Adrenal gland (tissue), 12 donors: Measurements from ENCODE around the gene SSH2. TPM values are rescaled to one million over a fixed set of nuclear protein-coding genes. Genes with fewer than 3 reads are reported as not detected.

ENCODE experiments used
- DNase-seq, 7 donors: peaks; one replicate each; pipeline ENCODE4 v3.0.0-alpha.2; 2019 to 2020
- H3K27ac ChIP-seq, 5 donors: fragments of 200-600 bp; sonication (generic) in 4 of 5; 1 replicate in 3 of 5; 2 replicates in 2 of 5; pipeline versions ENCODE4 v1.5.1 to v1.8.0; 2016 to 2020; ENCODE audit warnings: mild to moderate bottlenecking in 1 of 5
- H3K27me3 ChIP-seq: fragments of 200-600 bp; 2 replicates; pipeline ENCODE4 v1.8.0; 2021
- H3K36me3 ChIP-seq, 2 donors: fragments of 200-600 bp; replicated peaks in 1 of 2; 1 replicate in 1 of 2; 2 replicates in 1 of 2; pipeline versions ENCODE4 v1.5.1 to v1.8.0; 2018 to 2022
- H3K4me1 ChIP-seq, 2 donors: fragments of 200-600 bp; replicated peaks in 1 of 2; 1 replicate in 1 of 2; 2 replicates in 1 of 2; pipeline versions ENCODE4 v1.5.1 to v1.8.0; 2018 to 2021
- H3K4me3 ChIP-seq, 4 donors: fragments of 200-600 bp; sonication (generic) in 3 of 4; one replicate each; pipeline ENCODE4 v1.5.1; 2016 to 2018
- H3K9me3 ChIP-seq, 3 donors: fragments of 200-600 bp; sonication (generic) in 1 of 3; replicated peaks in 1 of 3; 1 replicate in 2 of 3; 2 replicates in 1 of 3; pipeline versions ENCODE4 v1.5.1 to v1.8.0; 2016 to 2021
- POLR2A ChIP-seq, 2 donors: fragments of 450-650 bp; IDR thresholded peaks; one replicate each; pipeline ENCODE4 v1.6.1; 2017; ENCODE audit warnings: antibody characterized with exemption in 2 of 2, mild to moderate bottlenecking in 2 of 2, moderate library complexity in 1 of 2
- WGBS, 4 donors: extraction: QIAGEN DNeasy Blood & Tissue Kit in 2 of 4; methylation state at CpG; one replicate each; pipeline versions ENCODE4 v1.1.5 to v1.1.7; 2013 to 2017; 5-methylcytosine and 5-hydroxymethylcytosine counted together
- intact Hi-C, 2 donors: fragments of 100-400 bp; cut with DNase I; formaldehyde crosslinking; loops; one replicate each; pipeline versions ENCODE4 v1.14.1 to v1.15.0; 2022 to 2023
- polyA plus RNA-seq, 3 donors: library from polyadenylated mRNA; stranded (reverse); fragments of 200-250 nt in 2 of 3; fragments of 350-450 nt in 1 of 3; fragmentation: Illumina TruSeq in 1 of 3; extraction: RNeasy Lipid Tissue Mini Kit (QIAGEN cat#74804) in 1 of 3; gene quantifications; one replicate each; pipeline ENCODE4 v1.2.3, GENCODE V29; 2013 to 2014
- total RNA-seq, 9 donors: library from RNA; depleted of rRNA in 4 of 9; stranded (reverse); fragments of >200 nt in 4 of 9; fragments of 120-200 nt in 1 of 9; fragmentation: NEBNext Ultra II Directional in 1 of 9; extraction: Animal tissue kit (Norgen Biotek cat#: 25700) in 1 of 9; gene quantifications; one replicate each; pipeline versions ENCODE4 v1.1.0 to v1.2.4, GENCODE V29; 2013 to 2023
- TF ChIP-seq, protein P1 (sequence below), 6 experiments: fragments of 450-650 bp in 4 of 6; fragments of 200-600 bp in 2 of 6; sonication (generic) in 1 of 6; IDR thresholded peaks; 1 replicate in 5 of 6; 2 replicates in 1 of 6; pipeline versions ENCODE4 v1.5.1 to v1.8.0; 2016 to 2021; ENCODE audit warnings: antibody characterized with exemption in 6 of 6, mild to moderate bottlenecking in 2 of 6, moderate library complexity in 1 of 6
- donor health status: healthy with polysubstance abuse.
- donor health status: Bipolar disorder and iron deficiency.
- donor health status: DM: yes; HTN: yes; CAD: no.
- donor health status: DM: no; HTN: no; CAD: no.
- donor health status: DM: no; HTN: no; CAD: no.
- donor health status: DM: yes; HTN: yes; CAD: no.

The SSH2 gene
- total and polyA plus RNA-seq, 12 donors, result 7.6 to 35.8 (median 20.8) TPM

- peak in 3 of 7 donors; percentile 14 to 23 (median 20) for DNase-seq
- no peak for TF ChIP-seq POLR2A (IDR thresholded peaks at IDR 0.05)
- TF ChIP-seq, protein P1, sequence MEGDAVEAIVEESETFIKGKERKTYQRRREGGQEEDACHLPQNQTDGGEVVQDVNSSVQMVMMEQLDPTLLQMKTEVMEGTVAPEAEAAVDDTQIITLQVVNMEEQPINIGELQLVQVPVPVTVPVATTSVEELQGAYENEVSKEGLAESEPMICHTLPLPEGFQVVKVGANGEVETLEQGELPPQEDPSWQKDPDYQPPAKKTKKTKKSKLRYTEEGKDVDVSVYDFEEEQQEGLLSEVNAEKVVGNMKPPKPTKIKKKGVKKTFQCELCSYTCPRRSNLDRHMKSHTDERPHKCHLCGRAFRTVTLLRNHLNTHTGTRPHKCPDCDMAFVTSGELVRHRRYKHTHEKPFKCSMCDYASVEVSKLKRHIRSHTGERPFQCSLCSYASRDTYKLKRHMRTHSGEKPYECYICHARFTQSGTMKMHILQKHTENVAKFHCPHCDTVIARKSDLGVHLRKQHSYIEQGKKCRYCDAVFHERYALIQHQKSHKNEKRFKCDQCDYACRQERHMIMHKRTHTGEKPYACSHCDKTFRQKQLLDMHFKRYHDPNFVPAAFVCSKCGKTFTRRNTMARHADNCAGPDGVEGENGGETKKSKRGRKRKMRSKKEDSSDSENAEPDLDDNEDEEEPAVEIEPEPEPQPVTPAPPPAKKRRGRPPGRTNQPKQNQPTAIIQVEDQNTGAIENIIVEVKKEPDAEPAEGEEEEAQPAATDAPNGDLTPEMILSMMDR (IDR thresholded peaks at IDR 0.05), result no peak
- no peak overlapping the region for H3K27ac ChIP-seq
- 88 to 93% (median 89%) methylated on average over 3 to 20 of the region's 20 CpGs for WGBS, 4 donors
- no peak overlapping the region for H3K4me3 ChIP-seq
- intact Hi-C loops, result loop anchor here in 1 of 2 donors (5.0 kb wide), 1 partner anchor 36 kb away; no protein-coding TSS in a partner anchor
- H3K9me3 ChIP-seq, result no peaks in the 10 kb centered on the region
- no peaks in the 10 kb centered on the region for H3K4me1 ChIP-seq
- H3K36me3 ChIP-seq, result peaks cover 0 to 35% of the 10 kb centered on the region in 2 donors
- H3K27me3 ChIP-seq, result no peaks in the 10 kb centered on the region
Observed at GRCh38 chr17:29581583-29582253, 348.3 kb downstream of the SSH2 start.

- 61 to 80% (median 63%) methylated on average over 11 to 15 of the region's 15 CpGs for WGBS, 4 donors
- intact Hi-C loops, result loop anchor here (5.0 kb wide), 2 partner anchors 32 to 37 kb away; no protein-coding TSS in a partner anchor
- peaks cover 0 to 51% of the 10 kb centered on the region in 2 donors for H3K36me3 ChIP-seq
- no peak overlapping the region for H3K27ac ChIP-seq
- TF ChIP-seq, protein P1 (IDR thresholded peaks at IDR 0.05), result peak; percentile 80 to 94 (median 92)
- no peak for TF ChIP-seq POLR2A (IDR thresholded peaks at IDR 0.05)
- DNase-seq, result peak; percentile 80 to 95 (median 86)
- no peaks in the 10 kb centered on the region for H3K9me3 ChIP-seq
- H3K4me1 ChIP-seq, result no peaks in the 10 kb centered on the region
- H3K27me3 ChIP-seq, result no peaks in the 10 kb centered on the region
- H3K4me3 ChIP-seq, result no peak overlapping the region
Observed at GRCh38 chr17:29579866-29580771, 349.9 kb downstream of the SSH2 start.

DNA sequence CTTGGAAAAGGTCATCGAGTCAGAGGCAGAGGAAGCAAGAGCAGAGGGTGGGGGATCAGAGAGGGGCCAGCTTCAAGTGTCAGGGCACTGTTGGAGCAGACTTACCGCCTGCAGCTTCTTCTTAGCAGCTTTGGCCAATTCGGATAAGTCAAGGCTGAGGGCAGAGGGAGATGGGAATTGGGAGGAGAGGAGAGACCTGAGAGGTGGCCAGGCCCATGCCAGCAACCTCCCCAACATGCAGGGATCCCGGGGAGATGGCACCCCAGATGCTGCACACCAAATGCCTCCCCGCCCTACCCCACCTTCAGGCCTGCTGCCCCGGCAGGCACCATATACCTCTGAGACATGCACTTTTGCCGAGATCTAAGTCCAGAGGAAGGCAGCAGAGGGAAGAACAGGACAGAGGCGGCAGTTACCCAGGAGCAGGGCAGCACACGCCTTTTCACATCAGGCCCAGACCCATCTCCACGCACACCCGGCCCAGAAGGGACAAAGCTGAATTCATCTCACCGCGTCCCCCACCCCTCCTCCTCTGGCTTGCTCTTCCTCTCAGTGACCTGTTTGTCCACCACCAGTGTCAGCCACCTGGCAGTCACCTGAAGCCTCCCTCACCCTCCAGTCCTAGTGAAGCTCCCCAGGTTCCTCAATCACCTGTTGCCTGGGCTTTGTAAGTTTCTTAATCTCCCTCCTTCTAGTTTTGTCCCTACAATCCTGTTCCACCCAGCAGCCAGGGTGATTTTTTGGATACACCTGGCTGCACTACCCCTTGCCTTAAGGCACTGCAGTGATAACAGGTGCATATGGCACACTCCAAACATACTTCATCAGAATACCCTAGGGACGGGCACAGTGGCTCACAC, 351.2 kb downstream of the SSH2 start:
- peaks cover 0 to 62% of the 10 kb centered on the region in 2 donors for H3K36me3 ChIP-seq
- H3K27ac ChIP-seq, result no peak overlapping the region
- TF ChIP-seq, protein P1 (IDR thresholded peaks at IDR 0.05), result no peak
- no peak for TF ChIP-seq POLR2A (IDR thresholded peaks at IDR 0.05)
- no peak overlapping the region for H3K4me3 ChIP-seq
- WGBS, 4 donors, result 89 to 94% (median 92%) methylated on average over 10 to 14 of the region's 14 CpGs
- intact Hi-C loops, result loop anchor here in 1 of 2 donors (5.0 kb wide), 1 partner anchor 33 kb away; no protein-coding TSS in a partner anchor
- H3K9me3 ChIP-seq, result no peaks in the 10 kb centered on the region
- H3K4me1 ChIP-seq, result no peaks in the 10 kb centered on the region
- H3K27me3 ChIP-seq, result no peaks in the 10 kb centered on the region
- DNase-seq, result no peak
